HT-29 (cell line): ENCODE results near the gene DNTTIP2. TPM values are rescaled to one million over a fixed set of nuclear protein-coding genes. Genes with fewer than 3 reads are reported as not detected.
A peak's percentile ranks its signal among the peaks of the same experiment; 100 is the strongest.
"Not testable (repeated sequence)": the region's sequence is repeated elsewhere in the genome, so short reads cannot be mapped to it uniquely, and the experiment has no call there.

Experiments used
- DNase-seq: peaks from one replicate; pipeline ENCODE4 v3.0.0-alpha.2; 2015; ENCODE audit warnings: low spot score
- total RNA-seq: library from RNA; depleted of rRNA; stranded (reverse); fragments of >200 nt; shearing (Covaris generic); gene quantifications from 2 replicates; pipeline ENCODE4 v1.2.3, GENCODE V29; 2014

DNTTIP2 gene
- total RNA-seq, 1 experiment from 2014 or later: 15.4 TPM

GRCh38 chr1:93842750-93843500, 36.1 kb downstream of the DNTTIP2 start:
- no peak for DNase-seq

GRCh38 chr1:93841771-93842170, 37.2 kb downstream of the DNTTIP2 start:
- DNase-seq: no peak

GRCh38 chr1:93840956-93841482, 38.0 kb downstream of the DNTTIP2 start:
- no peak for DNase-seq

- DNase-seq: no peak
These were observed 39.3 kb downstream of the DNTTIP2 start for GRCh38 chr1:93839753-93840152.

GRCh38 chr1:93839307-93839706, 39.7 kb downstream of the DNTTIP2 start:
- DNase-seq: no peak

GRCh38 chr1:93837961-93838360, 41.0 kb downstream of the DNTTIP2 start:
- DNase-seq: no peak

GRCh38 chr1:93833293-93833692, 45.7 kb downstream of the DNTTIP2 start:
- not testable (repeated sequence) for DNase-seq

- DNase-seq: no peak
These were observed 49.9 kb downstream of the DNTTIP2 start for GRCh38 chr1:93829061-93829460.

GRCh38 chr1:93828367-93828755, 50.6 kb downstream of the DNTTIP2 start:
- no peak for DNase-seq

GRCh38 chr1:93827633-93828366, 51.2 kb downstream of the DNTTIP2 start:
- no peak for DNase-seq

- DNase-seq: no peak
These were observed 51.9 kb downstream of the DNTTIP2 start for GRCh38 chr1:93827128-93827527.

- DNase-seq: no peak
These were observed 54.2 kb downstream of the DNTTIP2 start for GRCh38 chr1:93824834-93825233.

GRCh38 chr1:93822730-93823425, 56.1 kb downstream of the DNTTIP2 start:
- peak; percentile 18 for DNase-seq

GRCh38 chr1:93821423-93822144, 57.4 kb downstream of the DNTTIP2 start:
- no peak for DNase-seq

- DNase-seq: no peak
These were observed 58.2 kb downstream of the DNTTIP2 start for GRCh38 chr1:93820554-93821422.

GRCh38 chr1:93818570-93818959, 60.4 kb downstream of the DNTTIP2 start:
- DNase-seq: no peak

GRCh38 chr1:93817819-93818569, 61.0 kb downstream of the DNTTIP2 start:
- no peak for DNase-seq

- DNase-seq: no peak
These were observed 61.9 kb downstream of the DNTTIP2 start for GRCh38 chr1:93816970-93817678.
